HepG2 (cell line): ENCODE data around the gene KIFC1. TPM values are rescaled to one million over a fixed set of nuclear protein-coding genes. Genes with fewer than 3 reads are reported as not detected.

Experiments used
- BRCA1 ChIP-seq: sonication (generic); formaldehyde crosslinking; IDR thresholded peaks from 2 replicates; pipeline ENCODE4 v1.4.0; 2020; ENCODE audit warnings: missing genetic modification reagents
- CEBPG ChIP-seq: IDR thresholded peaks from 2 replicates; pipeline ENCODE4 v1.6.1; 2016
- CREB1 ChIP-seq, 2 experiments: fragments of 450-650 bp in 1 of 2; IDR thresholded peaks; 2 replicates each; pipeline ENCODE4 v1.6.1; 2016 to 2017; ENCODE audit warnings: control low read depth in 1 of 2, mild to moderate bottlenecking in 1 of 2, missing compliant biosample characterization in 1 of 2, missing genetic modification characterization in 1 of 2
- FOXP1 ChIP-seq, 2 experiments: fragments of 450-650 bp in 1 of 2; IDR thresholded peaks; 2 replicates each; pipeline ENCODE4 v1.6.1; 2017 to 2018; ENCODE audit warnings: antibody characterized with exemption in 1 of 2
- GZF1 ChIP-seq: sonication (generic); formaldehyde crosslinking; IDR thresholded peaks from 2 replicates; pipeline ENCODE4 v1.5.1; 2020; ENCODE audit warnings: mild to moderate bottlenecking, missing genetic modification reagents
- IRF9 ChIP-seq: sonication (generic); formaldehyde crosslinking; IDR thresholded peaks from 2 replicates; pipeline ENCODE4 v1.8.0; 2022; ENCODE audit warnings: missing genetic modification reagents, mild to moderate bottlenecking, borderline replicate concordance
- ISL2 ChIP-seq: sonication (generic); formaldehyde crosslinking; IDR thresholded peaks from 2 replicates; pipeline ENCODE4 v1.5.0; 2020; ENCODE audit warnings: missing genetic modification reagents
- KDM6A ChIP-seq: IDR thresholded peaks from 2 replicates; pipeline ENCODE4 v1.6.1; 2016; ENCODE audit warnings: low read depth
- MBNL3 ChIP-seq: fragments of 250-450 bp; sonication (Bioruptor Pico); conservative IDR thresholded peaks from 2 replicates; pipeline ENCODE4 v1.8.0; 2022; ENCODE audit warnings: mild to moderate bottlenecking, inconsistent platforms
- MIER3 ChIP-seq: IDR thresholded peaks from 2 replicates; pipeline ENCODE4 v1.6.1; 2016; ENCODE audit warnings: missing compliant biosample characterization, borderline replicate concordance
- MXI1 ChIP-seq: IDR thresholded peaks from 3 replicates; pipeline ENCODE4 v1.6.1; 2012; ENCODE audit warnings: low read depth, low read length, inconsistent platforms, borderline replicate concordance
- MYPOP ChIP-seq: sonication (generic); formaldehyde crosslinking; IDR thresholded peaks from 2 replicates; pipeline ENCODE4 v1.8.1; 2023; ENCODE audit warnings: mild to moderate bottlenecking, moderate library complexity, missing genetic modification reagents
- NAIF1 ChIP-seq: sonication (generic); formaldehyde crosslinking; IDR thresholded peaks from 2 replicates; pipeline ENCODE4 v1.5.0; 2020; ENCODE audit warnings: mild to moderate bottlenecking, missing genetic modification reagents, borderline replicate concordance
- PHF5A ChIP-seq: IDR thresholded peaks from one replicate; pipeline ENCODE4 v1.6.1; 2018; ENCODE audit warnings: low read depth, missing genetic modification reagents; ENCODE audit not compliant: unreplicated experiment
- POLR2AphosphoS5 ChIP-seq: IDR thresholded peaks from 2 replicates; pipeline ENCODE4 v1.6.1; 2012; ENCODE audit warnings: low read depth, low read length
- SATB2 ChIP-seq: sonication (generic); formaldehyde crosslinking; IDR thresholded peaks from 2 replicates; pipeline ENCODE4 v1.5.0; 2020; ENCODE audit warnings: missing genetic modification reagents
- TARDBP ChIP-seq: sonication (generic); formaldehyde crosslinking; IDR thresholded peaks from 2 replicates; pipeline ENCODE4 v1.8.0; 2022; ENCODE audit warnings: mild to moderate bottlenecking, missing genetic modification reagents
- TCF7L2 ChIP-seq: IDR thresholded peaks from 2 replicates; pipeline ENCODE4 v1.6.1; 2011; ENCODE audit warnings: mild to moderate bottlenecking, low read depth, low read length, moderate library complexity
- TFDP2 ChIP-seq: sonication (generic); formaldehyde crosslinking; IDR thresholded peaks from 2 replicates; pipeline ENCODE4 v1.4.0; 2020; ENCODE audit warnings: missing genetic modification reagents
- XBP1 ChIP-seq: sonication (generic); formaldehyde crosslinking; IDR thresholded peaks from 2 replicates; pipeline ENCODE4 v1.5.0; 2020; ENCODE audit warnings: missing genetic modification reagents
- ZKSCAN8 ChIP-seq: IDR thresholded peaks from 2 replicates; pipeline ENCODE4 v1.6.1; 2016; ENCODE audit warnings: borderline replicate concordance, missing genetic modification reagents, missing compliant biosample characterization
- ZNF230 ChIP-seq: sonication (generic); formaldehyde crosslinking; IDR thresholded peaks from 2 replicates; pipeline ENCODE4 v1.4.0; 2020; ENCODE audit warnings: mild to moderate bottlenecking, missing genetic modification reagents
- ZNF292 ChIP-seq: sonication (generic); formaldehyde crosslinking; IDR thresholded peaks from 2 replicates; pipeline ENCODE4 v1.8.1; 2022; ENCODE audit warnings: mild to moderate bottlenecking, low read depth, missing genetic modification reagents, borderline replicate concordance
- ZNF556 ChIP-seq: sonication (generic); formaldehyde crosslinking; IDR thresholded peaks from 2 replicates; pipeline ENCODE4 v1.4.0; 2020; ENCODE audit warnings: mild to moderate bottlenecking, missing genetic modification reagents, borderline replicate concordance
- ZNF580 ChIP-seq: IDR thresholded peaks from 2 replicates; pipeline ENCODE4 v1.6.1; 2016; ENCODE audit warnings: low read depth, borderline replicate concordance
- ZSCAN21 ChIP-seq: sonication (generic); formaldehyde crosslinking; IDR thresholded peaks from 2 replicates; pipeline ENCODE4 v1.8.0; 2022; ENCODE audit warnings: mild to moderate bottlenecking, missing genetic modification reagents, moderate library complexity, borderline replicate concordance
- polyA plus RNA-seq, 8 experiments: library from polyadenylated mRNA; depleted of rRNA in 3 of 8; stranded (reverse) in 7 of 8; unstranded in 1 of 8; fragments of >200 nt; fragmentation: Illumina TruSeq in 4 of 8; extraction: Trizol in 4 of 8; gene quantifications; 2 replicates each; pipeline versions ENCODE4 v1.2.1 to v1.2.3, GENCODE V29; 2011 to 2016; ENCODE audit warnings: low read depth in 4 of 8, missing spikeins in 1 of 8, mixed read lengths in 1 of 8; ENCODE audit not compliant: insufficient read depth in 1 of 8
- total RNA-seq, 5 experiments: library from RNA; depleted of rRNA; stranded (reverse); fragments of >200 nt; fragmentation: Illumina TruSeq; extraction: Trizol; gene quantifications; 2 replicates each; pipeline ENCODE4 v1.2.3, GENCODE V29; 2016; ENCODE audit warnings: low read depth in 1 of 5
- TF ChIP-seq, protein P1 (sequence below): sonication (generic); formaldehyde crosslinking; IDR thresholded peaks from 2 replicates; pipeline ENCODE4 v1.8.0; 2022; ENCODE audit warnings: mild to moderate bottlenecking, missing genetic modification reagents, moderate library complexity

The KIFC1 gene
- total and polyA plus RNA-seq, 2 of the 13 experiments (the other 11 are each of a cell fraction or from before 2014, with no cell fraction given), result 25.0 to 45.5 TPM

- TF ChIP-seq, protein P1, sequence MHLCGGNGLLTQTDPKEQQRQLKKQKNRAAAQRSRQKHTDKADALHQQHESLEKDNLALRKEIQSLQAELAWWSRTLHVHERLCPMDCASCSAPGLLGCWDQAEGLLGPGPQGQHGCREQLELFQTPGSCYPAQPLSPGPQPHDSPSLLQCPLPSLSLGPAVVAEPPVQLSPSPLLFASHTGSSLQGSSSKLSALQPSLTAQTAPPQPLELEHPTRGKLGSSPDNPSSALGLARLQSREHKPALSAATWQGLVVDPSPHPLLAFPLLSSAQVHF (CRISPR knock-in tag), result peak; percentile 100
- TF ChIP-seq KDM6A (0 out of 2 replicates have a peak, but pooled peaks have one; percentile 25), CEBPG (CRISPR knock-in tag) (peak; percentile 68), FOXP1 (IDR thresholded peaks at IDR 0.05) (no peak), FOXP1 (CRISPR knock-in tag; IDR thresholded peaks at IDR 0.05) (no peak), TFDP2 (CRISPR knock-in tag) (peak; percentile 98), IRF9 (CRISPR knock-in tag) (peak; percentile 99), PHF5A (CRISPR knock-in tag) (peak; percentile 76), POLR2AphosphoS5 (peak; percentile 81), ZNF292 (CRISPR knock-in tag) (no peak), ZSCAN21 (CRISPR knock-in tag) (peak; percentile 99), GZF1 (peak; percentile 63), CREB1 (IDR thresholded peaks at IDR 0.05) (peak; percentile 92), CREB1 (CRISPR knock-in tag; IDR thresholded peaks at IDR 0.05) (peak; percentile 87), ZKSCAN8 (peak; percentile 83), MBNL3 (no peak), ISL2 (CRISPR knock-in tag) (peak; percentile 66), ZNF230 (peak; percentile 58; the same call in 1 of the 2 replicates), XBP1 (CRISPR knock-in tag) (no peak), SATB2 (CRISPR knock-in tag) (no peak), BRCA1 (CRISPR knock-in tag) (no peak), TARDBP (peak; percentile 100), MYPOP (CRISPR knock-in tag) (peak; percentile 97), MXI1 (peak; percentile 86; the same call in 2 of the 3 replicates), ZNF580 (CRISPR knock-in tag) (peak; percentile 96; the same call in 1 of the 2 replicates), ZNF556 (CRISPR knock-in tag) (peak; percentile 82; the same call in 1 of the 2 replicates), NAIF1 (CRISPR knock-in tag) (no peak), MIER3 (peak; percentile 95), TCF7L2 (no peak)
Measured at GRCh38 chr6:33410050-33410710, 18.6 kb downstream of the KIFC1 start (continued).
